HEK293 (cell line): ENCODE results near the gene MMADHC.

ENCODE experiments used
- CTCF ChIA-PET: fragments of 350-600 bp; formaldehyde crosslinking; extraction: SDS; loops from one replicate; lab custom pipeline; 2021; ENCODE audit warnings: antibody characterized with exemption; lab: Yijun Ruan, JAX
- POLR2A ChIA-PET: fragments of 300-600 bp; formaldehyde crosslinking; extraction: SDS; loops from one replicate; lab custom pipeline; 2020; ENCODE audit warnings: antibody characterized with exemption, inconsistent platforms; lab: Yijun Ruan, JAX
- H3K27ac ChIP-seq: fragments of 200-500 bp; sonication (Bioruptor generic); 2 replicates; pipeline ENCODE4 v1.5.1; 2014; ENCODE audit warnings: low read depth, low read length, control low read depth, inconsistent platforms; ENCODE audit errors: extremely low read depth
- H3K36me3 ChIP-seq, 2 experiments: fragments of 200-500 bp in 1 of 2; sonication (Bioruptor generic) in 1 of 2; 1 replicate in 1 of 2; 2 replicates in 1 of 2; pipeline ENCODE4 v1.5.1; 2014 to 2017; ENCODE audit warnings: inconsistent platforms in 2 of 2, low read length in 2 of 2; ENCODE audit not compliant: control insufficient read depth in 2 of 2, insufficient read depth in 1 of 2
- H3K4me1 ChIP-seq: fragments of 200-500 bp; sonication (Bioruptor generic); 2 replicates; pipeline ENCODE4 v1.5.1; 2014; ENCODE audit warnings: mild to moderate bottlenecking, low read length, inconsistent platforms; ENCODE audit not compliant: control insufficient read depth, insufficient read depth
- H3K4me3 ChIP-seq: 2 replicates; pipeline ENCODE4 v1.5.1; 2011; ENCODE audit warnings: low read depth, mild to moderate bottlenecking, control low read depth, low read length, moderate library complexity
- H3K9me3 ChIP-seq: fragments of 200-500 bp; sonication (Bioruptor generic); 2 replicates; pipeline ENCODE4 v1.5.1; 2014; ENCODE audit warnings: low read depth, low read length, inconsistent platforms; ENCODE audit not compliant: control insufficient read depth, insufficient read depth
- ELK4 ChIP-seq: IDR thresholded peaks from 2 replicates; pipeline ENCODE4 v1.6.1; 2011; ENCODE audit warnings: mild to moderate bottlenecking, low read depth, low read length, borderline replicate concordance
- HOXD13 ChIP-seq: sonication (generic); formaldehyde crosslinking; IDR thresholded peaks from 2 replicates; pipeline ENCODE4 v1.8.0; 2022; ENCODE audit warnings: missing genetic modification reagents, borderline replicate concordance
- KLF9 ChIP-seq: fragments of 450-650 bp; formaldehyde crosslinking; IDR thresholded peaks from 2 replicates; pipeline ENCODE4 v1.5.1; 2016; ENCODE audit warnings: missing biosample characterization, missing genetic modification characterization, low read depth
- REPIN1 ChIP-seq: fragments of 450-650 bp; formaldehyde crosslinking; IDR thresholded peaks from 2 replicates; pipeline ENCODE4 v1.5.1; 2017; ENCODE audit warnings: missing biosample characterization, missing genetic modification characterization, low read depth
- TRIM28 ChIP-seq: IDR thresholded peaks from 2 replicates; pipeline ENCODE4 v1.6.1; 2011; ENCODE audit warnings: low read length, control low read depth, borderline replicate concordance
- WT1 ChIP-seq: fragments of 450-650 bp; formaldehyde crosslinking; IDR thresholded peaks from 2 replicates; pipeline ENCODE4 v1.5.1; 2016; ENCODE audit warnings: missing biosample characterization, missing genetic modification characterization
- ZBTB21 ChIP-seq: fragments of 450-650 bp; formaldehyde crosslinking; IDR thresholded peaks from 2 replicates; pipeline ENCODE4 v1.5.1; 2017; ENCODE audit warnings: missing biosample characterization, missing genetic modification characterization
- ZEB2 ChIP-seq: fragments of 450-650 bp; formaldehyde crosslinking; IDR thresholded peaks from 2 replicates; pipeline ENCODE4 v1.5.1; 2016; ENCODE audit warnings: missing biosample characterization, missing genetic modification characterization
- ZFHX2 ChIP-seq: fragments of 450-650 bp; formaldehyde crosslinking; conservative IDR thresholded peaks from 2 replicates; pipeline ENCODE4 v1.5.1; 2016; ENCODE audit warnings: missing biosample characterization, missing genetic modification characterization
- ZFP3 ChIP-seq: fragments of 450-650 bp; formaldehyde crosslinking; IDR thresholded peaks from 2 replicates; pipeline ENCODE4 v1.5.1; 2016; ENCODE audit warnings: low read depth, missing biosample characterization, missing genetic modification characterization
- ZNF16 ChIP-seq: fragments of 450-650 bp; formaldehyde crosslinking; IDR thresholded peaks from 2 replicates; pipeline ENCODE4 v1.5.1; 2016; ENCODE audit warnings: low read depth, missing biosample characterization, missing genetic modification characterization
- ZNF248 ChIP-seq: fragments of 450-650 bp; formaldehyde crosslinking; IDR thresholded peaks from 2 replicates; pipeline ENCODE4 v1.5.1; 2017; ENCODE audit warnings: missing biosample characterization, missing genetic modification characterization
- ZNF266 ChIP-seq: fragments of 450-650 bp; formaldehyde crosslinking; IDR thresholded peaks from 2 replicates; pipeline ENCODE4 v1.5.1; 2016; ENCODE audit warnings: missing biosample characterization, missing genetic modification characterization, low read depth
- ZNF433 ChIP-seq: fragments of 450-650 bp; formaldehyde crosslinking; IDR thresholded peaks from 2 replicates; pipeline ENCODE4 v1.5.1; 2016; ENCODE audit warnings: missing biosample characterization, missing genetic modification characterization, low read depth
- ZNF510 ChIP-seq: fragments of 450-650 bp; formaldehyde crosslinking; IDR thresholded peaks from 2 replicates; pipeline ENCODE4 v1.5.1; 2018; ENCODE audit warnings: mild to moderate bottlenecking, missing genetic modification characterization, missing biosample characterization; ENCODE audit not compliant: insufficient replicate concordance
- ZNF529 ChIP-seq: fragments of 450-650 bp; formaldehyde crosslinking; IDR thresholded peaks from 2 replicates; pipeline ENCODE4 v1.5.1; 2017; ENCODE audit warnings: missing genetic modification characterization, missing biosample characterization; ENCODE audit not compliant: insufficient replicate concordance
- ZNF555 ChIP-seq: fragments of 450-650 bp; formaldehyde crosslinking; conservative IDR thresholded peaks from 2 replicates; pipeline ENCODE4 v1.5.1; 2017; ENCODE audit warnings: missing biosample characterization, mild to moderate bottlenecking, missing genetic modification characterization, inconsistent platforms
- ZNF571 ChIP-seq: fragments of 450-650 bp; formaldehyde crosslinking; IDR thresholded peaks from 2 replicates; pipeline ENCODE4 v1.5.0; 2017; ENCODE audit warnings: missing biosample characterization, missing genetic modification characterization
- ZNF596 ChIP-seq: fragments of 450-650 bp; IDR thresholded peaks from 2 replicates; pipeline ENCODE4 v1.5.0; 2018; ENCODE audit warnings: missing biosample characterization, mild to moderate bottlenecking, missing genetic modification characterization, moderate library complexity
- ZNF830 ChIP-seq: fragments of 450-650 bp; IDR thresholded peaks from 2 replicates; pipeline ENCODE4 v1.5.0; 2018; ENCODE audit warnings: missing biosample characterization, missing genetic modification characterization, low read depth, mild to moderate bottlenecking, moderate library complexity
- TF ChIP-seq, protein P1 (sequence below): fragments of 450-650 bp; formaldehyde crosslinking; IDR thresholded peaks from 2 replicates; pipeline ENCODE4; 2016; ENCODE audit warnings: missing biosample characterization, missing genetic modification characterization
- TF ChIP-seq, protein P2 (sequence below): sonication (generic); formaldehyde crosslinking; IDR thresholded peaks from 2 replicates; pipeline ENCODE4 v1.8.1; 2022; ENCODE audit warnings: mild to moderate bottlenecking, moderate library complexity, missing genetic modification reagents
- TF ChIP-seq, protein P3 (sequence below): fragments of 450-650 bp; formaldehyde crosslinking; IDR thresholded peaks from 2 replicates; pipeline ENCODE4 v1.5.1; 2016; ENCODE audit warnings: missing biosample characterization, missing genetic modification characterization, borderline replicate concordance

MMADHC gene

GRCh38 chr2:149527998-149528755 lies 59.4 kb downstream of the MMADHC start:
- TF ChIP-seq ZNF16 (tag by site-specific recombination) (no peak), WT1 (tag by site-specific recombination) (no peak), ZNF830 (no peak), ZNF248 (tag by site-specific recombination) (no peak)
- no peak overlapping the region for H3K27ac ChIP-seq
- ChIA-PET POLR2A (no interaction called here), CTCF (no interaction called here)
- H3K9me3 ChIP-seq: no peaks in the 10 kb centered on the region
- no peaks in the 10 kb centered on the region for H3K4me1 ChIP-seq
- no peaks in the 10 kb centered on the region for H3K36me3 ChIP-seq
- no peak overlapping the region for H3K4me3 ChIP-seq

GRCh38 chr2:149526689-149527088 lies 60.9 kb downstream of the MMADHC start:
- H3K36me3 ChIP-seq: no peaks in the 10 kb centered on the region
- no peaks in the 10 kb centered on the region for H3K9me3 ChIP-seq
- ChIA-PET POLR2A (no interaction called here), CTCF (no interaction called here)
- H3K27ac ChIP-seq: no peak overlapping the region
- no peak overlapping the region for H3K4me3 ChIP-seq
- TF ChIP-seq KLF9 (no peak), HOXD13 (CRISPR knock-in tag) (no peak), ZNF571 (tag by site-specific recombination) (no peak), ZNF596 (no peak), ZNF529 (no peak), ELK4 (no peak), ZEB2 (tag by site-specific recombination) (no peak), REPIN1 (tag by site-specific recombination) (no peak), ZFHX2 (tag by site-specific recombination) (no peak), ZNF266 (tag by site-specific recombination) (no peak), ZBTB21 (tag by site-specific recombination) (no peak), ZNF433 (no peak), ZNF510 (tag by site-specific recombination) (no peak), ZFP3 (tag by site-specific recombination) (no peak), TRIM28 (no peak), ZNF555 (tag by site-specific recombination) (no peak)
- TF ChIP-seq, protein P1, sequence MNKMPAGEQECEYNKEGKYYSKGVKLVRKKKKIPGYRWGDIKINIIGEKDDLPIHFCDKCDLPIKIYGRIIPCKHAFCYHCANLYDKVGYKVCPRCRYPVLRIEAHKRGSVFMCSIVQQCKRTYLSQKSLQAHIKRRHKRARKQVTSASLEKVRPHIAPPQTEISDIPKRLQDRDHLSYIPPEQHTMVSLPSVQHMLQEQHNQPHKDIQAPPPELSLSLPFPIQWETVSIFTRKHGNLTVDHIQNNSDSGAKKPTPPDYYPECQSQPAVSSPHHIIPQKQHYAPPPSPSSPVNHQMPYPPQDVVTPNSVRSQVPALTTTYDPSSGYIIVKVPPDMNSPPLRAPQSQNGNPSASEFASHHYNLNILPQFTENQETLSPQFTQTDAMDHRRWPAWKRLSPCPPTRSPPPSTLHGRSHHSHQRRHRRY (tag by site-specific recombination): no peak
- TF ChIP-seq, protein P2, sequence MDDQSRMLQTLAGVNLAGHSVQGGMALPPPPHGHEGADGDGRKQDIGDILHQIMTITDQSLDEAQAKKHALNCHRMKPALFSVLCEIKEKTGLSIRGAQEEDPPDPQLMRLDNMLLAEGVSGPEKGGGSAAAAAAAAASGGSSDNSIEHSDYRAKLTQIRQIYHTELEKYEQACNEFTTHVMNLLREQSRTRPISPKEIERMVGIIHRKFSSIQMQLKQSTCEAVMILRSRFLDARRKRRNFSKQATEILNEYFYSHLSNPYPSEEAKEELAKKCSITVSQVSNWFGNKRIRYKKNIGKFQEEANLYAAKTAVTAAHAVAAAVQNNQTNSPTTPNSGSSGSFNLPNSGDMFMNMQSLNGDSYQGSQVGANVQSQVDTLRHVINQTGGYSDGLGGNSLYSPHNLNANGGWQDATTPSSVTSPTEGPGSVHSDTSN (CRISPR knock-in tag): no peak
- TF ChIP-seq, protein P3, sequence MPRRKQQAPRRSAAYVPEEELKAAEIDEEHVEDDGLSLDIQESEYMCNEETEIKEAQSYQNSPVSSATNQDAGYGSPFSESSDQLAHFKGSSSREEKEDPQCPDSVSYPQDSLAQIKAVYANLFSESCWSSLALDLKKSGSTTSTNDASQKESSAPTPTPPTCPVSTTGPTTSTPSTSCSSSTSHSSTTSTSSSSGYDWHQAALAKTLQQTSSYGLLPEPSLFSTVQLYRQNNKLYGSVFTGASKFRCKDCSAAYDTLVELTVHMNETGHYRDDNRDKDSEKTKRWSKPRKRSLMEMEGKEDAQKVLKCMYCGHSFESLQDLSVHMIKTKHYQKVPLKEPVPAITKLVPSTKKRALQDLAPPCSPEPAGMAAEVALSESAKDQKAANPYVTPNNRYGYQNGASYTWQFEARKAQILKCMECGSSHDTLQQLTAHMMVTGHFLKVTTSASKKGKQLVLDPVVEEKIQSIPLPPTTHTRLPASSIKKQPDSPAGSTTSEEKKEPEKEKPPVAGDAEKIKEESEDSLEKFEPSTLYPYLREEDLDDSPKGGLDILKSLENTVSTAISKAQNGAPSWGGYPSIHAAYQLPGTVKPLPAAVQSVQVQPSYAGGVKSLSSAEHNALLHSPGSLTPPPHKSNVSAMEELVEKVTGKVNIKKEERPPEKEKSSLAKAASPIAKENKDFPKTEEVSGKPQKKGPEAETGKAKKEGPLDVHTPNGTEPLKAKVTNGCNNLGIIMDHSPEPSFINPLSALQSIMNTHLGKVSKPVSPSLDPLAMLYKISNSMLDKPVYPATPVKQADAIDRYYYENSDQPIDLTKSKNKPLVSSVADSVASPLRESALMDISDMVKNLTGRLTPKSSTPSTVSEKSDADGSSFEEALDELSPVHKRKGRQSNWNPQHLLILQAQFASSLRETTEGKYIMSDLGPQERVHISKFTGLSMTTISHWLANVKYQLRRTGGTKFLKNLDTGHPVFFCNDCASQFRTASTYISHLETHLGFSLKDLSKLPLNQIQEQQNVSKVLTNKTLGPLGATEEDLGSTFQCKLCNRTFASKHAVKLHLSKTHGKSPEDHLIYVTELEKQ: no peak
- H3K4me1 ChIP-seq: no peaks in the 10 kb centered on the region
